Measurements from ENCODE around the gene FREY1.

Gene FREY1, protein sequence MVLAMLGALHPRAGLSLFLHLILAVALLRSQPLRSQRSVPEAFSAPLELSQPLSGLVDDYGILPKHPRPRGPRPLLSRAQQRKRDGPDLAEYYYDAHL

DNA sequence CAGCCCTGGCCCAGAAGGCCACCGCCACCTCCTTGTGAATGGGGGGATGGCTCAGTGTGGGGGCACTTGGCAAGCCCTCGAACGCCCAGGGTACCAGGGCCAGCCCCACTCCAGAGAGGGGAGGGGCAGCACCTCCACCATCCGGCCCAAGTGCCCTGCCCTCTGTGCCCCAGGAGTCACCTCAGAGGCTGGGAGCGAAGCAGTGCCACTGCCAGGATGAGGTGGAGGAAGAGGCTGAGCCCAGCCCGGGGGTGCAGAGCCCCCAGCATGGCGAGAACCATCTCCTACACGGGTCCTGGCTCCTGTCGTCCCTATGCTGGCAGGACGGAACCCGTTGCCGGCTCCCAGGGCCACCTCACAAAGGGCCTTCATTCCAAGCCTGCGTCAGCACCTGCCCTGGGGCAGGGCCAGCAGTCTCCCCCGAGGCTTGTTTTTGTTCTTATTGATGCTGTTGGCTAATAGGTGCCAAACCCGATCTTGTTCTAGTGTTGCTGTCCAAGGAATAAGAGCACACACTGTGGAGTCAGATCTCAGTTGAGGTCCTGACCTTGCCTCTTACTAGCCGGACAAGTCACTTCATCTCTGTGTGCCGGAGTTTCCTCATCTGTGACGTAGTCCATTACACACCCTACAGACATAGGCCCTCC lies at the start of gene FREY1:
TSS of gene FREY1 (minus strand) at position 307 of the 647 bp plus-strand sequence. CDS start at position 281, 26 bp downstream.
- DNase-seq = no peak

DNA sequence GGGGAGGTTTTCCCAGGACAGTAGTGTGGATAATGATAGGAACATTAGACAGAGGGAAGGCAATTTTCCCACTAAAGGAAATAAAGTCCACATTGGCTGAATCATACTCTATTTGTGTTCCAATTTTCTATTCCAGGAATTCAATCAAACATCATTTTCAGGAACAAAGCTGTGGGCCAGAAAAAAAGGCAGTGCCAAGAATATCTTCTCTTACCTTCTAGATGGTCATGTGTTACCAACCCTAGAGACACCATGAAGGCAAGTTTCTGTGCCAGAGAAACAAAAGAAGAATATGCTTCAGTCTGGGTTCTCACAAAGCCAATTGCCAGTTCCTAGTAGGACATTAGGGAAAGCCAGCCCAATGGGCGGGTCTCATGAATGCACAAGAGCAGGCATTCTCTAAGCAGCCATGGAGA lies 42.9 kb upstream of the FREY1 start:
- DNase-seq = no peak

DNA sequence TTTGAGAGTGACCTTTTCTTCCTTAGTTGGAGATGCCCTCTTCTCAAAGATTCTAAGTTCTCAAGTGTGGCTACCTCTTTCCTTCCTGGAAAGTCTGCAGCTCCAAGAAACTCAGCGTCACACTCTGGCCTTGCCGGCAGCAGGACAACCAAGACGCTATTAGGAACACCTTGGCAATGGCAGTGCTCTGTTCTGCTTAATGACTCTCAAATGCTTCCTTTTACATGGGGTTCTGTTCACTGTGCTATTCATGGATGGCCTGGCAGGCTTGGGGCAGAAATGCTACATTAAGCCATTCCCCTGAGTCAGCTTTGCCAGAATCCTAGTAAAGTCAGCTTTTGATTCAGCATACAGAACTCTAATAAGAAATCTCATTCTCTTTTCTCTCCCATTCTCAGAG lies 41.3 kb upstream of the FREY1 start:
- no peak for DNase-seq

DNA sequence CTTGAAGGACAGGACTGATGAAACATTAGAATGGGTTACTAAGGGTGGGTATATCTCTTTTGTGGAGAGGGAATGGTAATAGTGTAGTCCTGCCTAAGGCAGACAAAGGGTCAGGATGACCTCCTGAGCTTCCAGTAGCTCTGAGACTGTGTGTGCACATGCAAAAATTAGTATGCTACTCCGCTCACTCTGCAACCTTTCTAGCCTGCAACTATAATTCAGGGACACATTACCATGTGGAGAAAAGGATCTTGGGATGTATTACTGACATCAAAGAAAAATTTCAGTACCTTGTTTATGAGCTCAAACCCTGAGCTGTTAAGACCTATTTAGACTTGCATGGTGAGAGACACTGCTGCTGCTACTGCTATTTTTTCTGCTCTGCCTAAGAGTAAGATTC lies 40.8 kb upstream of the FREY1 start:
- DNase-seq = no peak

DNA sequence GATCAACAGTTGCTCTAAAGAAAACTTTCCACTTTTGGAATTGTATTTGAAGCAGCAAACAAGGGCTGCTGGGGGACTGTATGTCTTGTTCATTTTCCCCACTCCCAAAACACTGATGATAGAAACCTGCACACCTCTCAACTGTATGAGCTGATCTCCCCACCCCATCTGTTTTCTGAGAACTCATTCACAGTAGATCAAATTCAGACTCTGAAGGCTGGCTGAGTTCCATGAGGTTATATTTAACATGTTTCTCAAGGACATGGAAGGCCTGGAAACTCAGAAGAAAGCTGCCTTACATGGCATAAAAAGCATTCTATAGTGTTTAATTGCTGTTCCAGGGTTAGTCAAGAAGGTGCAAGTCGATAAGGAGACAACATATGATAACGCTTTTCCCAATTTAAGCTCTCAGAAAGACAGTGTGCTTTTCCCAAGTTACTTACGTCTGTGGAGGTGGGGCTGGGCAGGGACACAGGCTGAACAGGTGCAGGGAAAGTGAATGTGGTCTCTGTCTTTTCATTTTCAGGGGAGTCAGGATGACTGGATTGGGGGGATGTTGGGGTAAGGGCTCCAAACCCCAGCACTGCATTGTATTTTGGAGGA lies 38.4 kb upstream of the FREY1 start:
- no peak for DNase-seq

DNA sequence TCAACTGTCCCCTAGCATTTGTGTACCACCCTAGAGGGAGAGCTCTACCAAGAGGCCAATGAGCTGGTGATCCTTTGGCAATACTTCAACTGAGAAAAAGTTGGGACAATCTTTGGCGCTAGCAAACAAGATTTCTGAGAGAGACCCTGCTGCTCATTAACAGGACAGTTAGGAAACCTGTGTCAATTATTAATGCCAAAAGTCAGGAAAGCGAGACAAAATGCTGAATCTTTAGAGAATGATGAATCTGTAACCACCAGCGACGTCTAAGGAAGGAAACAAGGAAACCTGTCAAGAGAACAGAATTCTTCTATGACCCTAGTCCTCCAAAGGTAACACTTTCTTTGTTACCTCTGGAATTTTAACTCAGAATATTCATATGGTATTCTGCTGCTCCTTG lies 35.3 kb upstream of the FREY1 start:
- DNase-seq = no peak

DNA sequence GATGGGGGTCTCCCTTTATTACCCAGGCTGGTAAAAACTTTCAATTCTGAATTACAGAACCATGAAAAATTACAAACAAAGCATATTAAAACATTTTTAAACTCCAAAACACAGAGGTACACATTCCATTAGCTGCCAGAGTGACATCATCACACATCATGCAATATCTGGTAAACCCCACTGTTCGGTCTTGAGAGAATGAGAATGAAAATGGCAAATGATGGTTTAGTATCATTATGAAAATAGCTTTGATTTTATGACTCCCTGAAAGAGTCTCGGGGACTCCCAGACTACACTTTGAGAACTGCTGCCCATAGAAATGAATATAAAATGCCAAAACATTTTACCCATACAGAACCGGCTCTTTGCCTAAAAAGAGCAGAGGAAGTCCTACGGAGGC lies 34.2 kb upstream of the FREY1 start:
- no peak for DNase-seq

DNA sequence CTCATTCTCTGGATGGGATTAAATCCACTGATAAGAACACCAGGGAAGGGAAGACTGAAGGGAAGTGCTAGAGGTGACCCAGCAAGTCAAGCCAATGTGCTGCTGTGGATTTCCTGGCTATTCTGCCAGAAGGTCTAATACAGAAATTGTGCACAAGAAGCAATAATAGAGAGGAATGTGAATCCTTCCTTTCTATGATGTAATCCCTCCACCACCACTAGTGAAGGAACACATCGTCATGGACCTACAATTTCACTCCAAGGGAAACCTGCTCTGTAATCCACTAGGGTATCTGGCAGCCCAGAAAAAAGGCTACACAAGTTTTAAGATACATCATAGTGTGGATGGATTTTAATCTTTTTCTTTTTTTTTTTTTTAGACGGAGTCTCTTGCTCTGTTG lies 32.8 kb upstream of the FREY1 start:
- no peak for DNase-seq

DNA sequence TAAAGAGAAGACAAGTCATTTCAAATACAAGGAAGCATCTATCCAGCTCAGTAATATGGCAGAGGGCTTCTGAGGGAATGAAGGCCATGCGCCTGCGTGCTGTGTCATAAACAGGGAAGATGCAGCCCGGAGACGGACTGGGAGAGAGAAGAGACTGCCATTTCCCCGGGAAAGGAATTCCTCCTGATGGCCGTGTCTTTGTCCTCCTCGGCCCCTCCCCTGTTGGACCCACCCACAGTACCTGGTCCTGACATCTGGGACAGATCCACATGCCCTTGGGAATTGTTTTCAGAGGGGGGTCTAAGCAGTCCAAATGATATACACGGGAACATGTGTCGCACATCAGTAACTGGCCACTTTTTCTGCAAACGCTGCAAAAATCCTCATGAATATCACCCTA lies 30.8 kb upstream of the FREY1 start:
- DNase-seq = no peak

DNA sequence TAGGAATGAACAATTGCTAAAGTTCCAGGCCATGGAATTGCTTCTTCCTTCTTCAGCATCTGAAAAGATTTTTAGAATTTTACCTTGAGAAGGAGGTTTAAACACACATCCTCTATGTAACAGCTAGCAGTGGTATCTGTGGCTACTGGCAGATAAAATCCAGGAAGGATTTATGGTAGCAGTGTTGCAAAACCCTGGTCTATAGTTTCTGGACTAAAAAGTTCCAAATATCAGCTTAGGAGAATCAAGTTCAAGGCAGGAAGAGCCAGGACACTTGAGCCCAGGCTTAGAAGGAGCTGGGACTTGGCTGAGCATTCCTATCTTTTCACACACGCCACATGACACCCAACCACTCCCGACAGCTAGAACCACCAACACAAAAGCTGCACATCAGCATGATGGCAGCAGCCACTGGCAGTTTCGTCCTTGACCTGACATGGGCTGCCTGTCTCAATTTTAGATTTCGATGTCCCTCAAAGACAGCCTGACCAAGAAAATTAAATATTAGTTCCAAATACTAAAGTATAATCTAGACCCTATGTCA lies 29.5 kb upstream of the FREY1 start:
- DNase-seq = no peak

DNA sequence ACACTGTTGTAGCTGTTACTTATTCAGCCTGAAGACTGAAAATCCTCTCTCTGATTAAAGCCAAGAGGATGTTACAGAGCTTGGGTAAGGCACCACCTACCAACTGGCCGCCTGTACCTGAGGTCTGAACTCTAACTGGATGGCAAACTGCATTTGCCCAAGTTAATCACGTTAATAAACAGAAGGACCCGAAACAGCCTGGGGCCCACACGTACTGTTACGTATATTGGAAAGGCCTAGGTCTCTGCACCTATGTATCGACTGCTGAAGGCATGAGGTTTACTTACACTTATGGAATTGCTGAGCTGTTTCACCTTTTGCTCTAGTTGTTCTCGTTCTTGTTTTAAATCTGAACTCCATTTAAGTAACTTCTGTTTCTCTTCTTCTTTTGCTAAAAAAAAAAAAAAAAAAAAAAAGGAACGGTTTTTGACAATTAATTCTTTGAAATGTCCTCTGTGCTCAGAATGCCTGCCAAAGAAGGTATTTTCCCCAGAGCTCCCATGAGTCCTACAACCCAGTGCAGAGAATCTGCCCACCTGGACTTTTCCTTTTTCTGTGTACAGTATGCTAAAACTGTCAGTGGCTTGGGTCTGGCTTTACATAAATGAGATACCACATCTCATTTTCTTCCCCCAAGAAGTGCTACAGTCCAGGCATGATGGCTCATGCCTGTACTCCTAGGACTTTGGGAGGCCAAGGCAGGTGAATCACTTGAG lies 28.4 kb upstream of the FREY1 start:
- DNase-seq = no peak

DNA sequence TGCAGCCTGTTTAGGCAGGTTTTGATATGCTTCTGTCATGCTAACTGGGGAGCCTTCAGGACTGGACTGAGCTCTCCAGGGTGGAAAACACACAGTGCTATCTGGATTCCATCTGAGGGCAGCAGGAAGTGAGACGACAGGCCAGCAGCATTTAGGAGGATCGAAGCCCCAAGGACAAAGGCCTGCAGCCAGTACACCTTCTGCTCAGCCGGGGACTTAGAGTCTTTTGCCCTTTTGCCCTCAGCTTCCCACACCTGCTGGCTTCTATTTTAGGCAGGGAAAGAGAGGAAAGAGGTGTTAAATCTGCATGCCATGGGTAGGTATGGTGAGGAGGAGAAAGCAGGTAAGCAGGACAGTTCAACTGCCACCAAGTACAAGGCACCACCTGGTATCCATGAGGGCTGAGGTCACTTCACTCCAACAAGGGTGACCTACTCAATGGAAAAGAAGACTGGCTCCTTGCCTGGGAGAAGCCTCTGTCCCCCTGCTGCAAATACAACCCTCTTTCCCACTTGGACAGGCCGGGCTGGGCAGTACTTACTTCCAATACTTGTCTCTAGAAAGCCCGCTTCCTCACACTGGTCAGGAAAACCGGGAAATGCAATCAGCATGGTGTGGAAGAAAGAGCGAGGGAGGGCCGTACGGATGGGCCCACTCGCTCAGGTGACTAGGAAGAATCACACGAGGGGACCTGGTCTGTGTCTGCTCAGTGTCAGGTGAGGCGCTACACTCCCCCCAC lies 27.7 kb upstream of the FREY1 start:
- no peak for DNase-seq

DNA sequence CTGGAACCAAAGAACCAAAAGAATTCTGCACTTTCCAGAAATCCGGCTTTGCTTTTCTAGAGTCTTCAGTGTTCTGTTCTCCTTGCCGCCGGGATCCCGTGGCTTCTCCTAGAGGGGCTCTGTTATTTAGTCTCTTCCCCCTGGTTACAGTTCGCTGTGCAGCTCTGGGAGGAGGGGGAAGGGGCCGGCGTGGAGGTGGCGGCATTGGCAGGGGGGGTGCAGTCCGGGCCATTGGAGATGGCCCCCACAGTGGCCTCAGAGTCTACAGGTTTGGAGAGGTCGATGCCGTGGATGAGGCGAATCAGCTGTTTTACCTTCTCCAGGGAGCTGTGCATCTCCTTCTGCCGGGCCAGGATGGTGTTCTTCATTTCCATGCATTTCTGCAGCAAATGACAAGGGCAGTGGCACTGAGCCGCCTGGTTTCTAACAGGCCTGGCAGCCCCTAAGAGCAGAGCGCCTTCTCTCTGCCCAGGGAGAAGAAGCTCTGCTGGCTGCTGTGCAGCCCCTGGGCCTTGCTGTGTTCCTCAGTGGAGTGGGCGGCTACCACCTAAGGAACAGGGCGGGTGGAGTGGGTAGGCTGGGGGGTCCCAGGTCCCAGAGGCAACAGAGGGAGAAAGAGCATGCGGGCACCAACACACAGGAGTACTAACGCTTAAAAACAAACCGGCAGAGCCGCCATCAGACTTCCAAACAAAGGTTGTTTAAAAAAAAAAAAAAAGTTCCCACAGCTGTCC lies 26.9 kb upstream of the FREY1 start:
- no peak for DNase-seq

DNA sequence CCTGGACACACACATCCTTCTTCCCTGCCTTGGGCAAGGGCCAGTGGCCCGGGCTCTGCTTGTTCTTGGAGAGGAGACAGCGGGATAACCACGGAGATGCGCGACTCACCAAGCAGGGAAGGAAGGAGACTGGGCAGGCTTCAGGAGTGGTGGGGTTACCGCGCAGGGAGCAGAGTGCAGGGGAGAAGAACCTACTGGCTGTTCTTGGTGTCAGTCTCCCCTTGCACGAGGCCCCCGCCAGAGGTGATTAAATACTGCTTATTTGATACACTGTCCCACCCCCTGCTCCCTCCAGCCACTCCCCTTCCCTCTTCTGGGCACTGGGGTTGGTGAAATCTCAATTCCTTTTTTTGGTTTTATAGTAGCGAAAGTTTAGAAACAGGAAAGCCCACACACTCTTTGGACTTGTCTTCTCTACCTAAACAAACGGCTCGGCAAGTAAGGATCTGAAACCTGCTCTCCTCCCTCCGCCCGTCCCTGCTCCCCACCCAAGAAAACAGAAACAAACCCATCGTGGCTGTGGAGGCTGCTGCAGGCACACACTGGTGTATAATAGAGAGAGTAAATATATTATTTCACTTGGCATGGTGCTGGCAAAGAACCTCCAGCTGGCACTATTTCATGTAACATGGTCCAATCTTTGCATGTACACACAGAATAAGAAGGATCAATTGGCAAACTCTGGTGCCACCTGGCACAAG lies 26.2 kb upstream of the FREY1 start:
- no peak for DNase-seq

DNA sequence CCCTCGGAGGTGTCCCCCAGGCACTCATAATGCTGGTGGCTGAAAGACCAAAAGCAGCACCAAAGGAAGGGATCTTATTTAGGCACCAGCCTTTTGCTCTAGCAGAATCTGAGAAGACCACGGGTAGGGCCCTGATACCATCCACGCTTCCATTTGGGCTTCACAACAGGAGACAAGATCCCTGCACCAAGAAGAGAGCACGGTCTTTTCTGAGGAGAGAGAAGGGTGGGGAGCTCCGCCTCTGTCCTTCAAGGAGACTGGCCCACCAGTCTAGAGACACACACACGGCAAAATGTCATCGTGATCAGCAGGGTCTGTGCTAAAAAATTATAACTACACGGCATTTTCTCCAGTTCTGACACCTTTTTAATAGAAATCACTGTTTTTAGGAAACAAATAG lies 25.1 kb upstream of the FREY1 start:
- DNase-seq = no peak

DNA sequence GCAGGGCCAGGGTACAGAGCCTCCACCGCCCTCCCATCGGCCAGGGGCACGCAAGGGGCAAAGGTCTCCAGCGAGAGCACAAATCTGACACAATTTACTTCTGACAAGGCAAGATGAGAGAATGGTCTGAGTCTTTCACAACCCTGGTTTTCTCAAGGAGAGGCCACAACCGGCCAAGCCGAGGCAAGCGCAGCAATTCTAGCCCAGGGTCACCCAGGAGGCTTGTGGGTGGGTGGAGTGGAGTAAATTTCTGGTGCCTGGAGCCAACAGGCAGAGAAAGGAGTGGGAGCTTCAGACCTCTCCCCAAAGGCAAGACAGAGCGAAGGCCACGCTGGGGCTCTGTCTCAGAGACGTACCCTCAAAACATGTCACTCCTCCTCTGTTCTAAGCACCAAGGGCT lies 24.7 kb upstream of the FREY1 start:
- DNase-seq = no peak

DNA sequence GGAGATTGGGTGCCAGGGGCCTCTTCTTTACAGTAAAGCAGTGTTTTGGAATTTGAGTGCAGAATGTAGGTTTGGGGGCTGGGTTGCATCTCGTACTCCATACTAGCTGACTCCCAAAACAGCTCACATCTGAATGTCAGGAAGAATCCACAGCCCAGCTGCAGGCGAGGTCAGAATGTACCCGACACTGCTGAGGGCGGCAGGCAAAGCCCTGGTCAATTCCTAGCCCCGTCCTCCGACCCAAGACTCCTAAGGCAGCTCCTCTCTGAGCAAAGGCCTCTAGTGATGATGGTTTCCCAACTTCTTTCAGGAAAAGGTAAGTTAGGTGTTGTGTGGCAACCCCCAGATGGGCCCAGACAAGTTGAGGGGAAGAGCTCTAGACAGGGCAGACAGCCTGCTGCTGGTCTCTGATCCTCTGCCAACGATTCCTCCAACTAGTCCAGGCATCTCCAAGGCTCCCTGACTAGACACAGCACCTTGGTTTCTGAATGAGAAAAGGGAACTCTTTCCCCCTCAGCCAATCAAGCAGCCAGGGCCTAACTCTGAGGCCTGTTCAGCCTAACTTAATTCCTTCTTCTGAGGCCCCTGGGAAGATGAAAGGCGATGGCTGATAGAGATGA lies 24.0 kb upstream of the FREY1 start:
- DNase-seq = no peak

DNA sequence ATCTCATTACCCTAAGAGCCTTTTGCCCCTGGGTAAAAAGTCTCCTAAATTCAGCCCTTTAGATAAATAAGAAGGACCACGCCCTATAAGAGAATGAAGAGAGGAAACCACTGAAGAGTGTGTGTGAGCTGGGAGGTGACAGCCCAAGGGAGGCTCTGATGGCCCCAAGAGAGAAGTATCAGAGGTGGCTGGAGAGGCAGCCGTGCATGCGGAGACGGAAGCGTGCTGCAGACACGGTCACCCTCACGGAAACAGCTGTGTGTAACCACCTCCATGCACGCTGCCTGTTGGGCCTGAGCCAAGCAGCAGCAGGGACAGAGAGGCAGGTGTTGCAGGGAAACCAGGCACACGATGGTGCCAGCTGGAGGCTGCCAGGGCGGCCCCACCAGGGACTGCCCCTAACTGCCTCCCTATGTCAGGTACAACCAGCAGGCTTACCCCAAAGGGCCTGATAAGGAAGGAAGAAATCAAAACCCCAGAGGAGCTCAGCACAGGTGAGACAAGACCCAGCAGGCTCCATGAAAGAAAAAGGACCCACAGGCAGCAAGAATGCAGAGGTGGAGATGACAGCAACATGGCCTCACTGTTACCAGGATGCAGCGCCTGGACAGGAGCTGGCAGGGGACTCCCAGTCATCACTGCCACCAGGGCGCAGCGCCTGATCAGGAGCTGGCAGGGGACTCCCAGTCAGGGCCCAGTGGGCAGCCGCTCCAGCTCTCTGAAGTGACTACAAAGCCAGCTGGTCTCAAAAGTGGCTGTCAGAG lies 23.1 kb upstream of the FREY1 start:
- no peak for DNase-seq

DNA sequence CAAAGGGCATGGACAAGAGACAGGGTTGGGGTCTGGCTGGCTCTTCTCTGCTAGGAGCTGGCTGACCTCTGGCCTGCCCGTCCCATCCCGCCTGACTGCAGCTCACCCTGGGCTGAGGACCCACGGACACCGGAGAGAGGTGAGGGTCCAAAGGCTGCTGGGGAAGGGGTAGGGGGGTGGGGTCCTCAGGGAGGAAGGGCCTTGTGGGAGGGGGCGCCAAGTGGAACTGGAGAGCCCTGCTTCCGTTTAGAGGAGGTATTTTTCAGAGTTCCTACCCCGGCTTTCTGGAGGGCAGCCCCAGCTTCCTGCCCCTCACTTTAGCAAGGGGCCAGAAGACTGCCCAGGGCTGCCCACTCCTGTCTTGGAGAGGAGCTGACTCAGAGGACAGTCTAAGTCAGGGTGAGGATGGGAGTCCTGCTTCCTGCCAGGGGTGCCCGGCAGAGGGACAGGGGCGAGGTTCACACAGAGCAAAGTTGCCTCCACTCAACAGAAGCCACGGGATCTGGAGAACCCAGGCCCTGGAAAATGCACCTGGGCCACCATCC lies 22.5 kb upstream of the FREY1 start:
- no peak for DNase-seq

DNA sequence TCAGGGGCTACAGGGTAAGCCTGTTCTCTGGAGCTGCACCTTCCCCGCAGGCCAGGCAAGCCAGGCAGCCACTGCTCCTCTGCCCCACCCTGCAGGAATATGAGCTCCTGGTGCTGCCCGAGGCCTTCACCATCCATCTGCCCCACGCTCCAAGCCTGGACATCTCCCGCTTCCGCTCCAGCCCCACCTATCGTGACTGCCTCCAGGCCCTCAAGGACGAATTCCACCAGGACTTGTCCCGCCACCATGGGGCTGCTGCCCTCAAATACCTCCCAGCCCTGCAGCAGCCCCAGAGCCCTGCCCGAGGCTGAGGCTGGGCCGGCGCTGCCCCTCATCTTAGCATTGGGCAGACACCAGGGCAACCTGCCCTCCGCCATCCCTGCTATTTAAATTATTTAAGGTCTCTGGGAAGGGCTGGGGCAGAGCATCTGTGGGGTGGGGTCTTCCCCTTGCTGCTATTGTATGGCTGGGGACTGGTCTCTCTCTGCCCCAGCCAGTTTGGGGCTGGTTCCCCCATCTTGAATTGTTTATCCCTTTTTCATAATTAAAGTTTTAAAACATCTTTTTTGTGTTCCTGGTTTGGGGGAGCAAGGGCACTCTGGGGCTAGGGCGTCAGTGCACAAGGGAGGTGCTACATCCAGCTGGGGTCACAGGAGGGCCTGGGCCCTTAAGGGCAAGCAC lies 21.6 kb upstream of the FREY1 start:
- no peak for DNase-seq

Measured in stimulated activated CD4-positive, alpha-beta T cell treated with anti-CD3 and anti-CD28 coated beads, Interleukin-1b, Interleukin-23, amount 100 ng/mL, for 48 hours (primary cell).